H9 (cell line): ENCODE data around the gene IGLL1. TPM values are rescaled to one million over a fixed set of nuclear protein-coding genes. Genes with fewer than 3 reads are reported as not detected.

ENCODE experiments used
- DNase-seq: peaks from one replicate; pipeline ENCODE4 v3.0.0-alpha.2; 2017
- H2AFZ ChIP-seq: one replicate; pipeline ENCODE4 v1.6.1; 2013; ENCODE audit warnings: mild to moderate bottlenecking, low read length, control low read depth, moderate library complexity
- H2AK5ac ChIP-seq: 2 replicates; pipeline ENCODE4 v1.6.1; 2013; ENCODE audit warnings: low read length, control low read depth, mixed read lengths; ENCODE audit not compliant: insufficient read length
- H2BK120ac ChIP-seq: one replicate; pipeline ENCODE4 v1.6.1; 2013; ENCODE audit warnings: low read depth, mild to moderate bottlenecking, low read length, control low read depth, inconsistent platforms; ENCODE audit not compliant: poor library complexity, severe bottlenecking
- H2BK12ac ChIP-seq: 2 replicates; pipeline ENCODE4 v1.6.1; 2013; ENCODE audit warnings: low read length, control low read depth, mixed read lengths, low read depth; ENCODE audit not compliant: insufficient read length
- H2BK15ac ChIP-seq: 2 replicates; pipeline ENCODE4 v1.6.1; 2013; ENCODE audit warnings: low read depth, low read length, control low read depth
- H2BK20ac ChIP-seq: one replicate; pipeline ENCODE4 v1.6.1; 2013; ENCODE audit warnings: low read depth, mild to moderate bottlenecking, low read length, control low read depth, inconsistent platforms; ENCODE audit not compliant: poor library complexity, severe bottlenecking
- H2BK5ac ChIP-seq: 2 replicates; pipeline ENCODE4 v1.6.1; 2013; ENCODE audit warnings: low read length, control low read depth, mixed read lengths; ENCODE audit not compliant: insufficient read length
- H3K14ac ChIP-seq: 2 replicates; pipeline ENCODE4 v1.6.1; 2013; ENCODE audit warnings: low read length, control low read depth; ENCODE audit not compliant: insufficient read depth
- H3K18ac ChIP-seq: 2 replicates; pipeline ENCODE4 v1.6.1; 2013; ENCODE audit warnings: low read depth, mild to moderate bottlenecking, mixed read lengths, low read length, control low read depth; ENCODE audit not compliant: insufficient read length
- H3K23ac ChIP-seq: 2 replicates; pipeline ENCODE4 v1.6.1; 2013; ENCODE audit warnings: low read length, control low read depth, mixed read lengths, low read depth; ENCODE audit not compliant: insufficient read length
- H3K23me2 ChIP-seq: 2 replicates; pipeline ENCODE4 v1.6.1; 2013; ENCODE audit warnings: low read depth, mild to moderate bottlenecking, mixed read lengths, low read length, control low read depth; ENCODE audit not compliant: insufficient read length, poor library complexity, severe bottlenecking
- H3K27ac ChIP-seq: 2 replicates; pipeline ENCODE4 v1.5.1; 2013; ENCODE audit warnings: low read length, control low read depth, mixed read lengths, low read depth; ENCODE audit not compliant: insufficient read length
- H3K27me3 ChIP-seq: 2 replicates; pipeline ENCODE4 v1.6.1; 2013; ENCODE audit warnings: low read length, control low read depth, inconsistent platforms; ENCODE audit not compliant: insufficient read depth
- H3K4ac ChIP-seq: 2 replicates; pipeline ENCODE4 v1.6.1; 2013; ENCODE audit warnings: low read depth, mild to moderate bottlenecking, control low read depth, inconsistent platforms, low read length, moderate library complexity
- H3K4me1 ChIP-seq: 2 replicates; pipeline ENCODE4 v1.6.1; 2013; ENCODE audit warnings: low read length, control low read depth, inconsistent platforms; ENCODE audit not compliant: insufficient read depth
- H3K4me2 ChIP-seq: 2 replicates; pipeline ENCODE4 v1.6.1; 2013; ENCODE audit warnings: low read length, control low read depth, mixed read lengths; ENCODE audit not compliant: insufficient read length, insufficient read depth
- H3K56ac ChIP-seq: 2 replicates; pipeline ENCODE4 v1.6.1; 2013; ENCODE audit warnings: low read depth, mild to moderate bottlenecking, mixed read lengths, low read length, control low read depth; ENCODE audit not compliant: insufficient read length
- H3K79me1 ChIP-seq: 2 replicates; pipeline ENCODE4 v1.6.1; 2013; ENCODE audit warnings: low read depth, mild to moderate bottlenecking, moderate library complexity, low read length, control low read depth, inconsistent platforms; ENCODE audit not compliant: insufficient read depth, poor library complexity, severe bottlenecking
- H3K79me2 ChIP-seq: 2 replicates; pipeline ENCODE4 v1.6.1; 2013; ENCODE audit warnings: low read length, control low read depth, inconsistent platforms; ENCODE audit not compliant: insufficient read depth
- H3K9ac ChIP-seq: 2 replicates; pipeline ENCODE4 v1.6.1; 2013; ENCODE audit warnings: low read length, control low read depth, mixed read lengths; ENCODE audit not compliant: insufficient read length; ENCODE audit errors: extremely low read depth
- H3K9me3 ChIP-seq: one replicate; pipeline ENCODE4 v1.6.1; 2013; ENCODE audit warnings: low read depth, low read length, inconsistent platforms; ENCODE audit not compliant: control insufficient read depth
- H3T11ph ChIP-seq: one replicate; pipeline ENCODE4 v1.6.1; 2013; ENCODE audit warnings: mild to moderate bottlenecking, low read length, control low read depth, inconsistent platforms
- H4K20me1 ChIP-seq: one replicate; pipeline ENCODE4 v1.6.1; 2013; ENCODE audit not compliant: control insufficient read depth, insufficient read length, insufficient read depth
- H4K5ac ChIP-seq: 2 replicates; pipeline ENCODE4 v1.6.1; 2013; ENCODE audit warnings: low read depth, mild to moderate bottlenecking, mixed read lengths, low read length, control low read depth; ENCODE audit not compliant: insufficient read length
- H4K8ac ChIP-seq: replicated peaks from 2 replicates; pipeline ENCODE4 v1.6.1; 2013; ENCODE audit warnings: low read length, control low read depth, mixed read lengths, low read depth; ENCODE audit not compliant: insufficient read length
- H4K91ac ChIP-seq: 2 replicates; pipeline ENCODE4 v1.6.1; 2013; ENCODE audit warnings: low read depth, mild to moderate bottlenecking, moderate library complexity, mixed read lengths, low read length, control low read depth; ENCODE audit not compliant: insufficient read length
- H3K27ac Mint-ChIP-seq, 3 experiments: 2 replicates in 2 of 3; 3 replicates in 1 of 3; pipeline ENCODE4 v1.8.0; 2020 to 2021; ENCODE audit warnings: mixed read lengths in 3 of 3, mild to moderate bottlenecking in 1 of 3, moderate library complexity in 1 of 3
- H3K27me3 Mint-ChIP-seq: 2 replicates; pipeline ENCODE4 v1.8.0; 2021; ENCODE audit warnings: low read depth, mild to moderate bottlenecking, moderate library complexity, mixed read lengths
- H3K36me3 Mint-ChIP-seq, 3 experiments: 2 replicates in 2 of 3; 3 replicates in 1 of 3; pipeline ENCODE4 v1.8.0; 2020 to 2021; ENCODE audit warnings: low read depth in 3 of 3, mixed read lengths in 3 of 3; ENCODE audit not compliant: insufficient read depth in 1 of 3
- H3K4me1 Mint-ChIP-seq, 2 experiments: 2 replicates each; pipeline ENCODE4 v1.8.0; 2020; ENCODE audit warnings: mixed read lengths in 2 of 2
- H3K4me3 Mint-ChIP-seq, 2 experiments: 2 replicates in 1 of 2; 3 replicates in 1 of 2; pipeline ENCODE4 v1.8.0; 2020 to 2021; ENCODE audit warnings: mild to moderate bottlenecking in 2 of 2, mixed read lengths in 2 of 2, moderate library complexity in 1 of 2
- H3K9me3 Mint-ChIP-seq, 2 experiments: 2 replicates in 1 of 2; 3 replicates in 1 of 2; pipeline ENCODE4 v1.8.0; 2020; ENCODE audit warnings: mild to moderate bottlenecking in 2 of 2, mixed read lengths in 2 of 2, moderate library complexity in 1 of 2
- WGBS: extraction: QIAGEN DNeasy Blood & Tissue Kit; methylation state at CpG from one replicate; pipeline ENCODE4 v1.1.7; 2013; ENCODE audit warnings: missing lambda C conversion rate, low lambda C conversion rate, mixed read lengths; ENCODE audit not compliant: insufficient read length; ENCODE audit errors: extremely low coverage; 5-methylcytosine and 5-hydroxymethylcytosine counted together
- total RNA-seq: library from RNA; stranded (reverse); gene quantifications from 2 replicates; pipeline ENCODE4 v1.2.1, GENCODE V29; 2021
- TF ChIP-seq, protein P1 (sequence below): fragments of 200-600 bp; sonication (generic); conservative IDR thresholded peaks from 3 replicates; pipeline ENCODE4 v1.8.0; 2021; ENCODE audit warnings: antibody characterized with exemption, mild to moderate bottlenecking

The IGLL1 gene
- total RNA-seq, 1 experiment from 2014 or later = not detected

DNA sequence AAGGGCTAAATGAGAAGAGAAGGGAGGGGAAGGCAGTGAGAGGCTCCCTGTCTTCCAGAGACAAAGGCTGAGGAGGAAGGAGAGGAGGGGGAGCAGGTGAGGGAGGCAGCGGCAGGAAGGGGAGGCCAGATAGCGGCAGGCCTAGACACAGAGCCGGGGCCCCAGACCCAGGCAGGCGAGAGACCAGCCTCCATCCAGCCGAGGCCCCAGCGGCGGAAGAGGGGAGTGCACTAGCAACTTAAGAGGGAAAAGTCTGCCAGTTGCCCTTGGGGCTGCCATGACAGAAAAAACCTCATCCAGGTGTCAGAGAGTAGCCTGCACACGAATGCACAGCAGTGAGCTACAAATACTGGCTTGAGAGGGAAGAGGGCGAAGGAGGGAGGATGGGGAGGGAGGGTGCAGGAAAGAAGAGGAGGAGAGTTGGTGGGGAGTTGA is 46.7 kb downstream of the IGLL1 start:
- no peaks in the 10 kb centered on the region for H3K79me2 ChIP-seq
- H4K8ac ChIP-seq = no peak overlapping the region
- H3K56ac ChIP-seq = no peak overlapping the region
- H2BK15ac ChIP-seq = no peak overlapping the region
- H3K4ac ChIP-seq = no peak overlapping the region
- no peak overlapping the region for H3K23ac ChIP-seq
- peak; percentile 88 for DNase-seq
- H2BK20ac ChIP-seq = no peak overlapping the region
- no peaks in the 10 kb centered on the region for H3K79me1 ChIP-seq
- peaks cover 3% of the 10 kb centered on the region for H3K23me2 ChIP-seq
- H3K4me3 Mint-ChIP-seq = peak overlapping the region in 1 of 2 experiments; percentile 73; a peak in 3 of 5 replicates
- no peak overlapping the region for H2BK5ac ChIP-seq
- no peak overlapping the region for H2AK5ac ChIP-seq
- H3K27ac Mint-ChIP-seq = peak overlapping the region; percentile 77 to 93 (median 90); a peak in 6 of 7 replicates
- no peaks in the 10 kb centered on the region; a peak in 2 of 5 replicates for H3K9me3 Mint-ChIP-seq
- peaks cover 46% of the 10 kb centered on the region for H3K27me3 Mint-ChIP-seq
- no peak overlapping the region for H4K5ac ChIP-seq
- no peaks in the 10 kb centered on the region; the same call in 1 of the 2 replicates for H3K27me3 ChIP-seq
- peak overlapping the region; percentile 76 for H3K18ac ChIP-seq
- H3K14ac ChIP-seq = no peak overlapping the region; the same call in 1 of the 2 replicates
- H3K9ac ChIP-seq = no peak overlapping the region
- H3T11ph ChIP-seq = no peak overlapping the region
- no peaks in the 10 kb centered on the region for H4K20me1 ChIP-seq
- H2AFZ ChIP-seq = no peak overlapping the region
- peaks cover 25% of the 10 kb centered on the region; the same call in 1 of the 2 replicates for H3K4me1 ChIP-seq
- H2BK12ac ChIP-seq = no peak overlapping the region
- H3K4me1 Mint-ChIP-seq = peaks cover 65 to 78% of the 10 kb centered on the region in 2 experiments
- H4K91ac ChIP-seq = no peak overlapping the region
- TF ChIP-seq, protein P1, sequence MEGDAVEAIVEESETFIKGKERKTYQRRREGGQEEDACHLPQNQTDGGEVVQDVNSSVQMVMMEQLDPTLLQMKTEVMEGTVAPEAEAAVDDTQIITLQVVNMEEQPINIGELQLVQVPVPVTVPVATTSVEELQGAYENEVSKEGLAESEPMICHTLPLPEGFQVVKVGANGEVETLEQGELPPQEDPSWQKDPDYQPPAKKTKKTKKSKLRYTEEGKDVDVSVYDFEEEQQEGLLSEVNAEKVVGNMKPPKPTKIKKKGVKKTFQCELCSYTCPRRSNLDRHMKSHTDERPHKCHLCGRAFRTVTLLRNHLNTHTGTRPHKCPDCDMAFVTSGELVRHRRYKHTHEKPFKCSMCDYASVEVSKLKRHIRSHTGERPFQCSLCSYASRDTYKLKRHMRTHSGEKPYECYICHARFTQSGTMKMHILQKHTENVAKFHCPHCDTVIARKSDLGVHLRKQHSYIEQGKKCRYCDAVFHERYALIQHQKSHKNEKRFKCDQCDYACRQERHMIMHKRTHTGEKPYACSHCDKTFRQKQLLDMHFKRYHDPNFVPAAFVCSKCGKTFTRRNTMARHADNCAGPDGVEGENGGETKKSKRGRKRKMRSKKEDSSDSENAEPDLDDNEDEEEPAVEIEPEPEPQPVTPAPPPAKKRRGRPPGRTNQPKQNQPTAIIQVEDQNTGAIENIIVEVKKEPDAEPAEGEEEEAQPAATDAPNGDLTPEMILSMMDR = peak; percentile 71
- no peaks in the 10 kb centered on the region for H3K9me3 ChIP-seq
- no CpG with 5 or more reads among the region's 9 CpGs for WGBS
- no peaks in the 10 kb centered on the region; a peak in 1 of 7 replicates for H3K36me3 Mint-ChIP-seq
- H2BK120ac ChIP-seq = no peak overlapping the region
- peak overlapping the region; percentile 41 for H3K4me2 ChIP-seq
- no peak overlapping the region for H3K27ac ChIP-seq
